WTC11 (cell line): ENCODE results near the gene ACO2. TPM values are rescaled to one million over a fixed set of nuclear protein-coding genes. Genes with fewer than 3 reads are reported as not detected.

ENCODE experiments used
- ATAC-seq: fragments of 200-7000 bp; cut with Tn5 transposase; 2 replicates; pipeline ENCODE4 v1.10.0; 2021; ENCODE audit warnings: mild to moderate bottlenecking, moderate library complexity
- CTCF ChIA-PET: fragments of 300-600 bp; sonication (Branson Sonifier 250); formaldehyde crosslinking; loops from one replicate; lab custom pipeline; 2021; ENCODE audit warnings: antibody characterized with exemption; lab: Charles Lee
- POLR2A ChIA-PET: fragments of 350-600 bp; sonication (Branson Sonifier 250); formaldehyde crosslinking; loops from one replicate; lab custom pipeline; 2021; ENCODE audit warnings: antibody characterized with exemption; lab: Charles Lee
- DNase-seq: peaks from one replicate; pipeline ENCODE4 v3.0.0; 2021; ENCODE audit warnings: low spot score
- H3K27ac Mint-ChIP-seq: 2 replicates; pipeline ENCODE4 v1.8.0; 2021; ENCODE audit warnings: mixed read lengths
- H3K27me3 Mint-ChIP-seq: 2 replicates; pipeline ENCODE4 v1.8.0; 2021; ENCODE audit warnings: low read depth, mild to moderate bottlenecking, moderate library complexity, mixed read lengths
- H3K36me3 Mint-ChIP-seq: 2 replicates; pipeline ENCODE4 v1.8.0; 2021; ENCODE audit warnings: mixed read lengths
- H3K4me1 Mint-ChIP-seq: 2 replicates; pipeline ENCODE4 v1.8.0; 2022; ENCODE audit warnings: mixed read lengths
- H3K4me3 Mint-ChIP-seq: 2 replicates; pipeline ENCODE4 v1.8.0; 2021; ENCODE audit warnings: mild to moderate bottlenecking, moderate library complexity, mixed read lengths
- H3K9me3 Mint-ChIP-seq: 2 replicates; pipeline ENCODE4 v1.8.0; 2021; ENCODE audit warnings: mixed read lengths
- AFF4 ChIP-seq: sonication (generic); formaldehyde crosslinking; IDR thresholded peaks from 2 replicates; pipeline ENCODE4 v1.8.1; 2023; ENCODE audit warnings: mild to moderate bottlenecking, missing genetic modification reagents, borderline replicate concordance
- CBFB ChIP-seq: sonication (generic); formaldehyde crosslinking; IDR thresholded peaks from 2 replicates; pipeline ENCODE4 v1.8.1; 2022; ENCODE audit warnings: mild to moderate bottlenecking, low read depth, missing genetic modification reagents
- E2F1 ChIP-seq: sonication (generic); formaldehyde crosslinking; IDR thresholded peaks from 2 replicates; pipeline ENCODE4 v1.8.0; 2022; ENCODE audit warnings: mild to moderate bottlenecking, missing genetic modification reagents
- ELF4 ChIP-seq: sonication (generic); formaldehyde crosslinking; IDR thresholded peaks from 2 replicates; pipeline ENCODE4 v1.8.1; 2022; ENCODE audit warnings: low read depth, mild to moderate bottlenecking, moderate library complexity, missing genetic modification reagents
- ESRRA ChIP-seq: sonication (generic); formaldehyde crosslinking; IDR thresholded peaks from 2 replicates; pipeline ENCODE4 v1.8.1; 2022; ENCODE audit warnings: mild to moderate bottlenecking, missing genetic modification reagents, borderline replicate concordance
- ETV6 ChIP-seq: sonication (generic); formaldehyde crosslinking; IDR thresholded peaks from 2 replicates; pipeline ENCODE4 v1.8.1; 2022; ENCODE audit warnings: mild to moderate bottlenecking, missing genetic modification reagents
- FOXJ3 ChIP-seq: sonication (generic); formaldehyde crosslinking; IDR thresholded peaks from 2 replicates; pipeline ENCODE4 v1.9.0; 2021; ENCODE audit warnings: missing genetic modification reagents, mild to moderate bottlenecking, borderline replicate concordance
- FOXP4 ChIP-seq: sonication (generic); formaldehyde crosslinking; IDR thresholded peaks from 2 replicates; pipeline ENCODE4 v1.8.0; 2022; ENCODE audit warnings: mild to moderate bottlenecking, missing genetic modification reagents
- GABPB1 ChIP-seq: sonication (generic); formaldehyde crosslinking; IDR thresholded peaks from 2 replicates; pipeline ENCODE4 v1.8.1; 2023; ENCODE audit warnings: mild to moderate bottlenecking, missing genetic modification reagents
- GRHL2 ChIP-seq: fragments of 250-450 bp; sonication (Bioruptor Pico); IDR thresholded peaks from 2 replicates; pipeline ENCODE4 v1.8.0; 2022; ENCODE audit warnings: mild to moderate bottlenecking, moderate library complexity; ENCODE audit not compliant: insufficient replicate concordance, severe bottlenecking
- HMGXB4 ChIP-seq: sonication (generic); formaldehyde crosslinking; IDR thresholded peaks from 2 replicates; pipeline ENCODE4 v1.8.1; 2023; ENCODE audit warnings: mild to moderate bottlenecking, moderate library complexity, missing genetic modification reagents
- MYBL2 ChIP-seq: sonication (generic); formaldehyde crosslinking; IDR thresholded peaks from 2 replicates; pipeline ENCODE4 v1.8.1; 2023; ENCODE audit warnings: mild to moderate bottlenecking, moderate library complexity, missing genetic modification reagents
- NFE2L1 ChIP-seq: sonication (generic); formaldehyde crosslinking; IDR thresholded peaks from 2 replicates; pipeline ENCODE4 v1.8.1; 2023; ENCODE audit warnings: missing genetic modification reagents
- NFYB ChIP-seq: sonication (generic); formaldehyde crosslinking; conservative IDR thresholded peaks from 2 replicates; pipeline ENCODE4 v1.8.0; 2022; ENCODE audit warnings: low read depth, missing genetic modification reagents
- PREB ChIP-seq: sonication (generic); formaldehyde crosslinking; IDR thresholded peaks from 2 replicates; pipeline ENCODE4 v1.8.1; 2022; ENCODE audit warnings: mild to moderate bottlenecking, missing genetic modification reagents, moderate library complexity, borderline replicate concordance
- SP1 ChIP-seq: sonication (generic); formaldehyde crosslinking; conservative IDR thresholded peaks from 2 replicates; pipeline ENCODE4 v1.8.1; 2022; ENCODE audit warnings: missing genetic modification reagents
- TCF7 ChIP-seq: sonication (generic); formaldehyde crosslinking; IDR thresholded peaks from 2 replicates; pipeline ENCODE4 v1.8.0; 2022; ENCODE audit warnings: mild to moderate bottlenecking, low read depth, missing genetic modification reagents, moderate library complexity
- TP53 ChIP-seq: sonication (generic); formaldehyde crosslinking; IDR thresholded peaks from 2 replicates; pipeline ENCODE4 v1.8.1; 2023; ENCODE audit warnings: mild to moderate bottlenecking, missing genetic modification reagents
- ZBTB43 ChIP-seq: sonication (generic); formaldehyde crosslinking; IDR thresholded peaks from 2 replicates; pipeline ENCODE4 v1.8.1; 2023; ENCODE audit warnings: mild to moderate bottlenecking, missing genetic modification reagents
- ZNF219 ChIP-seq: sonication (generic); formaldehyde crosslinking; IDR thresholded peaks from 2 replicates; pipeline ENCODE4 v1.8.0; 2023; ENCODE audit warnings: missing genetic modification reagents, mild to moderate bottlenecking, borderline replicate concordance
- ZNF416 ChIP-seq: fragments of 250-450 bp; sonication (Bioruptor Pico); IDR thresholded peaks from 2 replicates; pipeline ENCODE4 v1.9.0; 2021; ENCODE audit warnings: mild to moderate bottlenecking, inconsistent platforms
- total RNA-seq: library from RNA; stranded (reverse); gene quantifications from 3 replicates; pipeline ENCODE4 v1.2.3, GENCODE V29; 2021

The ACO2 gene
- total RNA-seq, 1 experiment from 2014 or later, result 104 TPM

GRCh38 chr22:41565403-41566054, 96.6 kb downstream of the ACO2 start:
- POLR2A ChIA-PET, result no interaction called here
- H3K4me1 Mint-ChIP-seq, result peaks cover 27% of the 10 kb centered on the region
- H3K27ac Mint-ChIP-seq, result no peak overlapping the region
- no peaks in the 10 kb centered on the region for H3K36me3 Mint-ChIP-seq
- H3K4me3 Mint-ChIP-seq, result no peak overlapping the region
- TF ChIP-seq FOXJ3 (CRISPR knock-in tag) (no peak), TCF7 (CRISPR knock-in tag) (no peak), ETV6 (CRISPR knock-in tag) (no peak), ESRRA (CRISPR knock-in tag) (no peak), ZNF219 (no peak), GRHL2 (CRISPR knock-in tag) (no peak), PREB (no peak), TP53 (CRISPR knock-in tag) (no peak), FOXP4 (CRISPR knock-in tag) (no peak), CBFB (no peak), NFYB (no peak), HMGXB4 (CRISPR knock-in tag) (no peak), E2F1 (CRISPR knock-in tag) (no peak), NFE2L1 (no peak)
- TF ChIP-seq, all 79 proteins: peak for 0
- peak; percentile 10; the same call in 1 of the 2 replicates for ATAC-seq
- CTCF ChIA-PET, result interaction anchor here (1.4 to 4.3 kb wide), 3 partner anchors 12 to 162 kb away, joined by 3 to 28 read pairs (median 11); no protein-coding TSS in a partner anchor
- Mint-ChIP-seq H3K9me3 (no peaks in the 10 kb centered on the region), H3K27me3 (peaks cover 5% of the 10 kb centered on the region; the same call in 1 of the 2 replicates)
- no peak for DNase-seq

GRCh38 chr22:41567512-41567768, 98.5 kb downstream of the ACO2 start:
- POLR2A ChIA-PET, result no interaction called here
- DNase-seq (no peak), ATAC-seq (no peak)
- Mint-ChIP-seq H3K27ac (no peak overlapping the region), H3K4me3 (no peak overlapping the region), H3K27me3 (peaks cover 5% of the 10 kb centered on the region; the same call in 1 of the 2 replicates), H3K4me1 (peaks cover 8% of the 10 kb centered on the region), H3K9me3 (no peaks in the 10 kb centered on the region), H3K36me3 (no peaks in the 10 kb centered on the region)
- CTCF ChIA-PET, result interaction anchor here (0.7 to 4.3 kb wide), 4 partner anchors 10 to 99 kb away, joined by 3 to 28 read pairs (median 4); no protein-coding TSS in a partner anchor
- TF ChIP-seq FOXP4 (CRISPR knock-in tag) (no peak), NFE2L1 (no peak), SP1 (CRISPR knock-in tag) (no peak), ELF4 (CRISPR knock-in tag) (no peak), ZNF416 (CRISPR knock-in tag) (no peak), GABPB1 (no peak), AFF4 (CRISPR knock-in tag) (no peak), MYBL2 (no peak), ZBTB43 (CRISPR knock-in tag) (no peak)
